ENCODE results near the gene ESPN.
"Not testable (repeated sequence)": the region's sequence is repeated elsewhere in the genome, so short reads cannot be mapped to it uniquely, and the experiment has no call there.

GRCh38 chr1:6431645-6432579, 7.3 kb downstream of the ESPN start:
- TF ChIP-seq CTCF (IDR thresholded peaks at IDR 0.05); ZFX (IDR thresholded peaks at IDR 0.05; ENCODE audit: borderline replicate concordance): not testable (repeated sequence)

All from 22Rv1 (cell line).